Glomerular visceral epithelial cell (primary cell): Measurements from ENCODE around the gene RAMAC.
"Not testable (repeated sequence)": the region's sequence is repeated elsewhere in the genome, so short reads cannot be mapped to it uniquely, and the experiment has no call there.

ENCODE experiments used
- DNase-seq: peaks from one replicate; pipeline ENCODE4 v3.0.0-alpha.2; 2016; ENCODE audit errors: extremely low spot score

Gene RAMAC

GRCh38 chr15:82985688-82986441 lies at the start of gene RAMAC:
Gene RAMAC (plus strand): TSS chr15:82986210. CDS start chr15:82989019, 2,809 bp downstream.
- peak; percentile 97 for DNase-seq

DNA sequence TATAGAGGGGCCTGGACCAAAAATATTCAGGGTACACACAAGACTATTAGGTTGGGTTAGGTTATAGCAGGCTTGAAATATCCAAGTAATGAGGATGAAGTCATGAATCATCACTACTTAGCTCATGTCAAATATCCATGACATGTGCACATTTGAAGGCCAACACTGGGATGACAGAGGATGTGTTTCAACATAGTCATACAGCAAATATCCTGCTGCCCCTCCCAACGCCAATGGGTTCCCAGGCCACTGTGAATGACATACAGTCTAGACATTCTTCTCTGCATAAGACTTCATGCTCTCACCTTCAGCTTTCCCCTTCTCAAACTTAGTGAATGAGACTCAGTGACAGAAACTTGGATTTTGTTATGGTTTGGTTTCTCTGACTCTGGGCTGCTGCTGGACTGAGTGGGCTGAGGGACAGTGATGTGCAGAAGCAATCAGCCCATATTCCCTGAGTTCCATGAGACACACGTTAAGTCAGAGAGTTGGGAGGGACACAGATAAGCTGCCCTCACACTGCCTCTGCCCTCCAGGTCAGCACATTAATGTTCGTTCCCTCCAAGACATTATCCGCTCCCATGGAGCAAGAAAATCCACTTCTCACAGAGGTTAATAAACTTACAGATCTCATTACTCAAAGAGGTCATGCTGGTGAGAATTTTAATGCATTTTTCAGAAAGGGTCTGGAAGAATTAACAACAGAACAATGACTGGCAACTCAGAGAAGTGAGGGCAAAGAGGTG lies 48.9 kb upstream of the RAMAC start:
- DNase-seq: peak; percentile 70

DNA sequence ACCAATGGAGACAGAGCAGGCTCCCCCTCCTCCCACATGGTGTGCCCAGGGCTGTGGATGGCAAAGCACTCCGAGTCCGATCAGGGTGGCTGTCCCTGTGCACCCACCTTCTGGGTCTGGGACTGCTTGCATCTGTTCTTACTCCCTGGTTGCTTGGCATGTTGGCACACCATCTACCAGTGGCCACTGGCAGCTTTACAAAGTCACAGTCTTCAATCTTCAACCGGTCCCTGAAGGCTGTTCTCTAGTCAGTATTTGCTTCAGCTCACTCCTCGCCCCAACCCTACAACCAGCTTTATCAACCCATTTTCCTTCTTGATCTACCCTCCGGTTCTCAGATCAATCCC lies 48.3 kb upstream of the RAMAC start:
- no peak for DNase-seq

- DNase-seq: not testable (repeated sequence)
These were observed 46.3 kb upstream of the RAMAC start for GRCh38 chr15:82939678-82940077.

GRCh38 chr15:82942691-82943090 lies 43.3 kb upstream of the RAMAC start:
- peak; percentile 87 for DNase-seq

DNA sequence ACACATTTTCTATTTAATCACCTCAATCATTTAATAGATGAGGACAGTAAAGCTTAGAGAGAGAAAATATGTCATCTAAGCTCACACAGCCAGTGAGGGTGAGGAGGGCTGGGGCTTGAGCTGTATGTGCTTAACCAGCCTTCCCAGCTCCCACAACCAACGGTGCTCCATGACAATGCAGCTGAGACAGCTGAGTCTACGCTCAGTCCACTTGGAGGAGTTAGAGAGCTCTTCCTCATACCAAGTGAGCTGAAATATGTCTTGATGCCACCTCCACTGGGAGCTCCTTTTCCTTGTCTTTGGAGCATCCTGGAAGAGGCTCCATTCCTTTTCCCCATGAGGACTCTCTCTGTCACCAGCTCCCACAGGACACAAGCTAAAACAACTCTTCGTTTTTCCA lies 42.8 kb upstream of the RAMAC start:
- peak; percentile 31 for DNase-seq

DNA sequence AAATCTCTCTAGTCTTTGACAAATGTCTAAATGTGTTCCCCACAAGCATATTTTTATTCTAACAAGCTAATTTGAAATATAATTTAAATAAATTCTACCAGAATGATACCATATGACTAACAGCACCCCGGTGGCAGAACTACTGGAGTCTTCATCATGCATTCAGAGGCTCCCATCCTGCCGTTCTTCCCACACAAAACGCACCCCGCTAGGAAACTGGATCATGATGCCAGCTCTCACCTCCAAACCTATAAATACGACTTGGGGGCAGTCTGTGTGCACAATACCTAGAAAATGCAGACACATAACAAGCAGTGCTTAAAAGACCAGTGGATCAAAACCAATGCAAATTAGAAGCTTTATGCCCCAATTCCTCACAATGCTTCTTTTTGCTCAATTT lies 42.0 kb upstream of the RAMAC start:
- no peak for DNase-seq

DNA sequence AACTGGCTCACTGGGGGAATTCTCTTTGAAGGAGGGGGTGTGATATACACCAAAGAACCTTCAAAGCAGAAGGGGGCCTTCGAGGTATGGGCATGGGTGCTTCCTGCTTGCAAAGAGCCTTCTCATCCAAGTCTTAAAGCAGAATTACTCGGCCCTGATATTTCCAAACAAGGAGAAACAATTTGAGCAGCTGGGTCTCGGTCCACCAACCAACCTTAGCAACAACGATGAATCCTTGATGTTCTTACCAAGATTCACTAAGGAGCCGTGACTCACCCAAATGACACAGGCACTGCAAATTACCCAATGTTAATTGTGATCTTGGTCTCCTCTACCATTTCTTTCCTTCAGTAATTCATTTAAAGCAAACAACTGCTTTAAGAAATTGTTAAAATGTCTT lies 41.2 kb upstream of the RAMAC start:
- peak; percentile 94 for DNase-seq

DNA sequence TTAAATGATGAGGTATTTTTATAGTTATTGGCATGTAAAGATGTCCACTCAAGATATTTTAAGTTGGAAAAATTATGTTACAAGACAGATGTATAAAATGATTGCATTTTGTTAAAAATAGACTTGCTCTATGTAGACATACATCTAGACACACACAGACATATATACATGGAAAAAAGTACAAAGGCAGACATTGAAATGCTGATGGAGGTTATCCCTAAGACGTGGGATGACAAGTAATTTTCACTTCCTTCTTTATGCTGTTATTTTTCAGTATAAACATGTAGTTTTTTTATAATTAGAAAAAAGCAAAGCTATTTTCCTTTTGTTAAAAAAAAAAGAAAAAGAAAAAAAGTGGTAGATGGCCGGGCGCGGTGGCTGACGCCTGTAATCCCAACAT lies 40.7 kb upstream of the RAMAC start:
- DNase-seq: no peak

- DNase-seq: no peak
These were observed 39.8 kb upstream of the RAMAC start for GRCh38 chr15:82946155-82946701.

DNA sequence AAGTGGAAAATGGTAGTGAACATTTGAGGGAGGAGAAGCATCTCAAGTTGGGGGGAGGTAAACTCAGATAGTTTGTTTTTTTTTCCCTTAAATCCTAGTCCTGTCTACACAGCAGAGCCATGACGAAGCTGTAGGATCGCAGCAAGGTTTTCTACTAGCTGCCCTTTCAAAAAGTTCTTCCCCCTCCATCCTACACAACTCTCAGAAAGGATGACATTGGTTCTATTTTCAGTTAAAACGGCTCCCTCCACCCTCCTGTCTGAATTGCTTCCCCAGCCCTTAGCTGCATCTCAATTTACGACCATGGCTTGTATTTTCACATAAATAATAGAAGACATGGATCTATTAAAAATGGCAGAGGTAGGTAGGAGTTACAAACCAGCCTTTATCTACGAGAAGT lies 35.7 kb upstream of the RAMAC start:
- DNase-seq: no peak

- DNase-seq: peak; percentile 13
These were observed 35.2 kb upstream of the RAMAC start for GRCh38 chr15:82950746-82951370.

DNA sequence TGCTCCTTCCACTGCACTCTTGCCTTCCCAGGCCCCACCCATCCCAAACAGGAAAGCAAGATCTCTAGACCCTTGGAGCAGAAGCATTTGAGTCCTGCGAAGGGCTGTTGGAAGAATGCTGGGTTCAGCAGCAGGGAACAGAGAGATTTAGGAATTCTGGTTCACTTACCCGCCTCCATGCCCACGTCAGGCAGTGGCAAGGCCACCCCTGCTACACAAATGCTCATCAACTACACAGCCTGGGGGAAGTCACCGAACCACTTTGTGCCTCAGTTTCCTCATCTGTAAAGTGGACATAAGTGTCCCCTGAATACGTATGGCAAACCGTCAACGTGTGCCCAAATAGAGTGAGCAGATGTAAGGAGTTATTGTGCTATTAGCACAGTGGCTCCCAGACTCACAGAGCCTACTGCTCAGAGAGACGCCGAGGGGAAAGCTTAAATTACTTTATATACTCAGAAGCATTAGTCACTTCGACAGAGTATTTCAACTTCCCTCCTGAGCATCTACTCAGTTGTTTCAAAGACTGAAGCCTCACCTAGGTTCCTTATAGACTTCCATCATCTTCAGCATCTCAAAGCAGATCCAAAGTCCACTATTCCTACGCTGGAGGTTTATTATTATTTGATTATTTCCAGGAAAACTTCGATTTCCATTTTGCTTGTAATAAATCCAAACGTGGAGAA lies 34.4 kb upstream of the RAMAC start:
- peak; percentile 46 for DNase-seq

DNA sequence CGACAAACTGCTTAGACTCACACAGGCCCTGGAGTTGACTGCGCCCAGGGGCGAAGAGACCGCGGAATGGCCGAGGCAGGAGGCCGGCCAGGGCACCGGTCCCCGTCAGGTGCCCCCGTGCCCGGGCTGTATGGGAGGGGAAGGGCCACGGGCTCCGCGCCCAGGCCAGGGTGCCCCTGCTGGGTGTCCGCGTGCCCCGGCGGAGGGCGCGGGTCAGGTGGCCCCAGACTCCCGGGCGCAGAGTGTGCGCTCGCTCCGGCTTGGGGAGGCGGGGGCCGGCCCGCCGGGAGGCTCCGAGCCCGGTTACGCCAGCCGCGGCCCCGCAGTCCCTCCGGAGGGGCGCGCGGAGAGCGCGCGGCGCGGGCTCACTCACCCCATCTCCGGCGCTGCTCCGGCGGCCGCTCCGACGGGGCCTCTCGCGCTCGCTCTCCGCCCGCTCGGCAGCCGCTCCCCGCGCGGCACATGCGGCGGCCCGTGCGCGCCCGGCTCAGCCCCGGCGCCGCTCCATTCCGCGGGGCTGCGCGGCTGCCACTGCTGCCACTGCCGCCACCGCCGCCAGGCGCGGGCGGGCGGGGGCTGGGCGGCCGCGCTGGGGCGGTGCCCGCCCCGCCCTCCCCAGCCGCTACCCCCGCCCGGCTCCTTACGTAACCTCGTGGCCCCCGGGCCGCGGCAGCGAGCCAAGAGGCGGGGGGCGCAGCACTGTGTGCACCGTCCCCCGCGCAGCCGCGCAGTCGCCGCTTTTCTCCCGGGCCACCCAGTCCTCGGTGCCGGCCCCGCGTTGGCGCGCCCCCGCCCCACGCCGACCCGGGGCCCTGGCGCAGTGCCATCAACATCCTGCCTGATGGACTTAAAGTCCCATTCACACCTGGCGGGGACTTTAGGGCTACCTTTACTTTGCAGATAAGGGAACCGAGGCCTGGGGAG lies 33.6 kb upstream of the RAMAC start, which contains the start of gene HOMER2:
HOMER2 (minus strand) TSS at position 563 of the 924 bp plus-strand sequence; CDS start at position 378, 185 bp downstream.
- DNase-seq: peak; percentile 56

DNA sequence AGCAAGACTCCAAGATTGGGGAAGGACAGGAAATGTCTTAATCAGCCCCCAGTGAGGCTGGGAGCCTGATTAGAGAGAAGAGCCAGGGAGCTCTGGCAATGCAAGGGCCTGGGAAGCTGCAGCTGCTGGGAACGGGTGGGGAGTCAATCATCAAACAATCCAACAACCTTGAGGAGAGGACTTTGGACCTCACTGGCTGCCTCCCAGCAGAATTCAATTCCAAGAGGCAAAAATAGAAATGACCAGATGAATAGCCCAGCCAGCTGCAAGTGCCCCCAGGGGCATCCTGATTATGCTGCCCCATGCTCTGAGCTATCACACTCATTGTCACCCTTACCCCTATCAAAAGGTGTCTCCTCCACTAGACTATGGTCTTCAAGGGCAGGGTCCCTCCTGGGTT lies 27.4 kb upstream of the RAMAC start:
- no peak for DNase-seq

DNA sequence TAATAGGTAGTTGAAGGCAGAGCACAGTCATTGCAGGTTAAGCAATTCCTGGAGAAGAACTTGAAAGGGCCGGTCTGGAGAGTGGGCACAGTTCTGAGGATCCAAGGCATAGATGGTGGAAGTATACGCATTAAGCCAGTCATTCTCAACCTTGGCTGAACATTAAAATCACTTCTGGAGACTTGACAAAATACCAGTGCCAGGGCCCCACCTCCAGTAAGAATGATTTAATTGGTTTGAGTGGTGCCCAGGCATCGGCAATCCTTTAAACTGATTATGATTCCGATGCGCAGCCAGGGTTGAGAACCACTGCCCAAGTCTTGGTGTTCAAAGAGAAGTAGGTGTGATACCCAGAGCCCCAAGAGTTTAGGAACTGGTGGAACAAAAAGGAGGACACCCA lies 26.6 kb upstream of the RAMAC start:
- no peak for DNase-seq

GRCh38 chr15:82960766-82961165 lies 25.2 kb upstream of the RAMAC start:
- no peak for DNase-seq

- no peak for DNase-seq
These were observed 22.3 kb upstream of the RAMAC start for GRCh38 chr15:82963471-82964341.

DNA sequence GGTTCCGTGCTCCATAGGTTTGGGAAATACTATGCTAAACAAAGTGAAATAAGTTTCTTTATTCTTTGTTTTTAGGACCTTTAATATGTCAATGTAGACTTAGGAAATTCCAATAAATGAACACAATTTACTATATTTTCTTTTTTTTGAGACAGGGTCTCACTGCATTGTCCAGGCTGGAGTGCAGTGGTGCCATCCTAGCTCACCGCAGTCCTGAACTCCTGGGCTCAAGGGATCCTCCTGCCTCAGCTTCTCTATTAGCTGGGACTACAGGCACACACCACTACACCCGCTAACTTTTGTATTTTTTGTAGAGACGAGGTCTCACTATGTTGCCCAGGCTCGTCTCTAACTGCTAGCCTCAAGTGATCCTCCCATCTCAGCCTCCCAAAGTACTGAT lies 21.1 kb upstream of the RAMAC start:
- no peak for DNase-seq

DNA sequence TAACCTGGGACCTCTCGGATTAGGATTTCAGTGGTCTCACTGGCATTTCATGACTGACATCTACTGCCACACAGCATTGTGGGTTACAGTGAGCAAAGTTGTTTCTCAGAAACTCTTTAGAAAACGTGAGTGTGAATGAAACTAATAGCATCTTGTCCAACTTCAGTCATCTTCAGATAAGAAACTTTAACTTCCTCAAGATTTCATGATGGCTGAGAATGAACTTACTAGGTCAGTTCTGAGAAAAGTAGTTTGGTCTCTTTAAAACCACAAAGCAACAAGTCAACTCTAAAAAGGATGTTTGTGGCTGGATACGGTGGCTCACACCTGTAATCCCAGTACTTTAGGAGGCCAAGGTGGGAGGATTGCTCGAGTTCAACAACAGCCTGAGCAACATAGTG lies 19.3 kb upstream of the RAMAC start:
- no peak for DNase-seq
